ENCODE results near the gene PPP2R3A.
"Not testable (repeated sequence)": the region's sequence is repeated elsewhere in the genome, so short reads cannot be mapped to it uniquely, and the experiment has no call there.

PPP2R3A gene

GRCh38 chr3:136093771-136094170 is 128.2 kb downstream of the PPP2R3A start:
- DNase-seq (ENCODE audit: low read depth): no peak

- DNase-seq (ENCODE audit: low read depth): no peak
Observed at GRCh38 chr3:136105044-136105443, 139.5 kb downstream of the PPP2R3A start.

GRCh38 chr3:136106101-136106500 is 140.6 kb downstream of the PPP2R3A start:
- no peak for DNase-seq (ENCODE audit: low read depth)

- no peak for DNase-seq (ENCODE audit: low read depth)
Observed at GRCh38 chr3:136109499-136109898, 144.0 kb downstream of the PPP2R3A start.

GRCh38 chr3:136110481-136110880 is 145.0 kb downstream of the PPP2R3A start:
- DNase-seq (ENCODE audit: low read depth): no peak

GRCh38 chr3:136114421-136114820 is 148.9 kb downstream of the PPP2R3A start:
- no peak for DNase-seq (ENCODE audit: low read depth)

GRCh38 chr3:136119332-136119731 is 153.8 kb downstream of the PPP2R3A start:
- not testable (repeated sequence) for DNase-seq (ENCODE audit: low read depth)

GRCh38 chr3:136119783-136120182 is 154.3 kb downstream of the PPP2R3A start:
- DNase-seq (ENCODE audit: low read depth): not testable (repeated sequence)

- no peak for DNase-seq (ENCODE audit: low read depth)
Observed at GRCh38 chr3:136120373-136121348, 155.1 kb downstream of the PPP2R3A start.

GRCh38 chr3:136122006-136122405 is 156.5 kb downstream of the PPP2R3A start:
- no peak for DNase-seq (ENCODE audit: low read depth)

- DNase-seq (ENCODE audit: low read depth): not testable (repeated sequence)
Observed at GRCh38 chr3:136131647-136132046, 166.1 kb downstream of the PPP2R3A start.

- DNase-seq (ENCODE audit: low read depth): no peak
Observed at GRCh38 chr3:136134091-136134490, 168.6 kb downstream of the PPP2R3A start.

- DNase-seq (ENCODE audit: low read depth): no peak
Observed at GRCh38 chr3:136135039-136135802, 169.7 kb downstream of the PPP2R3A start.

GRCh38 chr3:136136454-136136853 is 170.9 kb downstream of the PPP2R3A start:
- no peak for DNase-seq (ENCODE audit: low read depth)

GRCh38 chr3:136141291-136141785 is 175.8 kb downstream of the PPP2R3A start:
- DNase-seq (ENCODE audit: low read depth): no peak

GRCh38 chr3:136141891-136142290 is 176.4 kb downstream of the PPP2R3A start:
- DNase-seq (ENCODE audit: low read depth): no peak

- no peak for DNase-seq (ENCODE audit: low read depth)
Observed at GRCh38 chr3:136142592-136142991, 177.1 kb downstream of the PPP2R3A start.

GRCh38 chr3:136144397-136144796 is 178.9 kb downstream of the PPP2R3A start:
- DNase-seq (ENCODE audit: low read depth): not testable (repeated sequence)

GRCh38 chr3:136146981-136147729 is 181.6 kb downstream of the PPP2R3A start:
- DNase-seq (ENCODE audit: low read depth): no peak

- no peak for DNase-seq (ENCODE audit: low read depth)
Observed at GRCh38 chr3:136149667-136150066, 184.1 kb downstream of the PPP2R3A start.

GRCh38 chr3:136151219-136151618 is 185.7 kb downstream of the PPP2R3A start:
- no peak for DNase-seq (ENCODE audit: low read depth)

Measured in stimulated activated CD8-positive, alpha-beta memory T cell treated with anti-CD3 and anti-CD28 coated beads, Interleukin-12 subunit alpha, Interleukin-12 subunit beta, amount 100 ng/mL, for 1 hour (primary cell).